ENCODE results near the gene GNL3L. TPM values are rescaled to one million over a fixed set of nuclear protein-coding genes. Genes with fewer than 3 reads are reported as not detected.
"Not testable (repeated sequence)": the region's sequence is repeated elsewhere in the genome, so short reads cannot be mapped to it uniquely, and the experiment has no call there.

GNL3L gene, protein sequence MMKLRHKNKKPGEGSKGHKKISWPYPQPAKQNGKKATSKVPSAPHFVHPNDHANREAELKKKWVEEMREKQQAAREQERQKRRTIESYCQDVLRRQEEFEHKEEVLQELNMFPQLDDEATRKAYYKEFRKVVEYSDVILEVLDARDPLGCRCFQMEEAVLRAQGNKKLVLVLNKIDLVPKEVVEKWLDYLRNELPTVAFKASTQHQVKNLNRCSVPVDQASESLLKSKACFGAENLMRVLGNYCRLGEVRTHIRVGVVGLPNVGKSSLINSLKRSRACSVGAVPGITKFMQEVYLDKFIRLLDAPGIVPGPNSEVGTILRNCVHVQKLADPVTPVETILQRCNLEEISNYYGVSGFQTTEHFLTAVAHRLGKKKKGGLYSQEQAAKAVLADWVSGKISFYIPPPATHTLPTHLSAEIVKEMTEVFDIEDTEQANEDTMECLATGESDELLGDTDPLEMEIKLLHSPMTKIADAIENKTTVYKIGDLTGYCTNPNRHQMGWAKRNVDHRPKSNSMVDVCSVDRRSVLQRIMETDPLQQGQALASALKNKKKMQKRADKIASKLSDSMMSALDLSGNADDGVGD
- 17.6 TPM for total RNA-seq

- DNase-seq: peak; percentile 88
Measured at GRCh38 chrX:54529552-54530356, at the start of gene GNL3L. Gene GNL3L (plus strand): TSS chrX:54530219. CDS start chrX:54532567, 2,348 bp downstream.

DNA sequence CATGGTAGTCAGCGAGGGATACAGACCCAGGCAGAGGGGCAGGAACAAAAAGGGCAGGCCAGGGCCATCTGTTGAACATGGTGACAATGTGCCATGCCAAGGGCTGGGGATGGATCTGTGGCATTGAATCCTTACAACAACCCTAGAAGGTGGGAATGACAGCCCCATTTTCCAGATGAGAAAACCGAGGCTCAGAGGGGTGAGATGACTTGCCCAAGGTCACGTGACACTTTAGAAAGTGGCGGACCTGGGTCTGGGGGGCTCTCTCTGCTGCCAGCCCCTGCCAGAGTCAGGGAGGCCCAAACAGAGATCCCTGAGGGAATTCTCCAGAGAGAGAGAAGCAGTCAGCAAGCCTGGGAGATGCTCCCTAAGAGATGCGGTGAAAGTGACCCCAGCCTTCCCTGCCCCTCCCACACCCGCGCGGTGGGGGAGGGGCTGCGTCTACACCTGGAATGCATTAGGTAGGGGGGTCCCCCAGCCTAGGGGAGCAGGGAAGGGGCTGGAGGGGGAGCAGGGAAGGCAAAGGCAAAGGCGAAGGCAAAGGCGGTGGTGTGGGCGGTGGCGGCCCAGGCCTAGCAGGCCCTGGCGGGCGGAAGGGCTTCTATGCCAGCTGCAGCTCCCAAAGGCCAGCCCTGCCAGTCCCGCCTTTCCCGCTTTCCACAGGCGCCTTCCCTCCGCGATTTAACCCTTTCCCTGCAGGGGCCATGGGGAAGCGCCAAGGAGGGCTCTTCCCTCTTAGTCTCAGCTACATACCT lies 47.0 kb upstream of the GNL3L start:
- no peak for DNase-seq

DNA sequence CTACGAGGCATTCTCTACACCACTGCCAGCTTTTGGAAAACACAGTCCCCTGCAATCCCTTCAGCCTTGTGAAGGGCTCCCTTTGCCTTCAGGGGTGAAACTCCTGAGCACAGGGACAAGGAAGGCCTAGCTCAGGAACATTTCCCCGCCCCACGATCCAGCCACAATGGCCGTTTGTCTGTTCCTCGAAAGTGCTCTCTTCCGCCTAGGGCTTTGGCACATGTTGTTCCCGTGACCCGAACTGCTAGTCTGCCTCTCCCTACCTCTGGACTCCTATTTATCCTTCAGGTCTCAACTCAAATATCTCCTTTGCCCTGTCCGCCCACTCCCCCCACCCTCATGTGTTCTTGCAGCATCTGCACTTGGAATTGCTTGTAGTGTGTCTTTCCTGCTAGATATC lies 46.1 kb upstream of the GNL3L start:
- DNase-seq: no peak

GRCh38 chrX:54484666-54485065 lies 45.4 kb upstream of the GNL3L start:
- DNase-seq: no peak

GRCh38 chrX:54489819-54490218 lies 40.2 kb upstream of the GNL3L start:
- DNase-seq: not testable (repeated sequence)

DNA sequence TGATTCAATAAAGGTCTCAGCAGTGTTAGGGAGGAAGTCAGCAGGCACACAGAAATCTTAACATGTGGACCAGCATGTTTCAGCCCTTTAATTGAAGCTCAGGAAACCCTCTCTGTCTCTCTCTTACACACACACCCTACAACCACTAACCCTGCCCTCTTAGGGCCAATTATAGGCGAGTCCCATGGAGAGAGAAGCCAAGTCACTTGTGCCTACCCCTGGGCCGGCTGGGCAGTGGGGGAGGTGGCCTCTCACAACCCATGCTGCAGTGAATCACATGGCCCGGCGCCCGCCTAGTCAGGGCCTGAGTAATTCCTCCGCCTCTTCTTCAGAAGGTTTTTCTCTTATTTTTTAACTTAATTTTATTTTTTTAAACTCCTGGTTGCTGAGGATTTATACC lies 37.7 kb upstream of the GNL3L start:
- no peak for DNase-seq

- DNase-seq: no peak
Measured at GRCh38 chrX:54494166-54494988, 35.6 kb upstream of the GNL3L start.

- DNase-seq: no peak
Measured at GRCh38 chrX:54494989-54495813, 34.8 kb upstream of the GNL3L start.

DNA sequence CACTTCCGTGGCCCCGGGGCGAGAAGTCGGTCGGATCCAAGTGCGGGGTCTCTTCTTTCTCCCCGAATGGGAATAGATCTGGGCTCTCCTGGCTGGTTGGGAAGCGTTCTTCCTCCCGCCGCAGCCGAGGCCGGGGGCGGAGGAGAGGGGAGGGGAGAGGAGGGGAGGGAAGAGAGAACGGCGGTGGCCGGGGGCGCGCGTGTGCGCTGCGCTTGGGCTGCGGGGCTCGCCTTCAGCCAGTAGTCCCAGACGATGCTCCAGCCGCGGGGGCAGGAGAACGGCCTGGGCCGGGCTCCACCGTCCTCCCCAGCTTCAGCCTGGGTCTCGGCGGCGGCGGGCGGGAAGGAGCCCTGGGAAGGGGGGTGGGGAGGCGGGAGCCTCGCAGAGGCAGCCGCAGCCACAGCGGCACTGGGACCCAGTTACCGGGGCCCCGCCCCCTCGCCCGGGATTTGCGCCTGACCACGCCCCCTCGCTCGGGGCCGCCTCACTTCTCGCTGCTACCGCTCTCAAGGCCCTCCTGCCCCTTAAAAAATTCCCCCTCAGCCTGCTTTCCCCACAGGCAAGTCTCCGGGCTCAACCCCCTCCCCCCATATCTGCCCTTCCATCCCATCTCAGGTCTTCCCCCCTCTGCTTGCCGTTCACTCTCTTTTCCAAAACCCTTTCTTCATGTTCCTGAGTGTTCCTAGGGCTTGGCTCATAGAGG lies 34.1 kb upstream of the GNL3L start, which contains the start of gene FGD1:
Gene FGD1 (minus strand): TSS at position 421 of the 703 bp plus-strand sequence. CDS start 802 bp downstream, outside the sequence.
- DNase-seq: peak; percentile 47

DNA sequence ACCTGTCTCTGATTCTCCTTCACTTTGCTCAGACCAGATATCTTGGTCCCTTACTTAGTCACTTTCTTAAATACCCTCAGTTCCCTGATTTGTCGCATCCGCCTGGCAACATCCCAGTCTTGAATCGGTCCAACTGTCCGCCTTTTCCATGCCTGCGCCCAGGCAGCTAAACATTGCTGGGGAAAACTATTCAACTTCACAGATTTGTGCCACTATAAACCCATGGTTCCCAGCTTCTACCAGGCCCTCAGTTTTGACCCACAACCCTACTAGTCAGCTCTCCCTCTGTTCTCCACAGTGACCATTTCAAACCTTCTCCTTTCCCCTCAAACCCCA lies 33.5 kb upstream of the GNL3L start:
- peak; percentile 18 for DNase-seq

DNA sequence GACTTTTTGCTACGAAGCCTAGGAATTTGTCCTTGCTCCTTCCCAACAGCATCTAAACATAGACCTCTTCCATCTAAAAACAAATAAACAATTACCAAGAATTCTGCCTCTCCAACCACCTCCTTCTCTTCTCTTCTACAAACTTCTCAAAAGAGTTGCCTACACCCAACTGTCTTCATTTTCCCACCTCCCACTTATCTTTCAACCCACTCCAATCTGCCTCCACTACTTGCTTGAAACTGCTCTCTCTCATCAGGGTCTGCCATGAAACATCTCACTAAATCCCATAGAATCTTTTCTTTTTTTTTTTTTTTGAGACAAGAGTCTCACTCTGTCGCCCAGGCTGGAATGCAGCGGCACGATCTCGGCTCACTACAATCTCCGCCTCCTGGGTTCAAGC lies 33.1 kb upstream of the GNL3L start:
- no peak for DNase-seq

- DNase-seq: no peak
Measured at GRCh38 chrX:54509400-54509799, 20.6 kb upstream of the GNL3L start.

DNA sequence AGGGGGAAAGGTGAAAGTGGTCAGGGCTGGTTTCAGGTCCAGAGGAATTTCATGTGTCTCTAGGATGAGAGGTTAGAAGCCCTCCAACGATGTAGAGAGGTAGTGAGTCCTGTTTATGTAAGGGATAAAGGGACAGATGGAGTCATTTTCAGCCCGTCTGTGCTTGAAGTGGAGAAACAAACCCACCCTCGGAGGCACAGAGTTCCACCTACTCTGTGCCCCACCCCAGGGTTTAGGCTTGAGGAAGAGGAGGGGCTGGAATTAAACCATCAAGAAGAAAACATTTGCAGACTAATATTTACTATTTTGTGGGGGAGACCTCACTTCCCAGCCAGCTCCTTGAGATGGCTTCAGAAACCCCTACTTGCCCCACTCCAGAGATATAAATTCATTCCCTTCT lies 868 bp upstream of the GNL3L start:
- DNase-seq: no peak

- DNase-seq: no peak
Measured at GRCh38 chrX:54530357-54530900, 410 bp downstream of the GNL3L start.

- no peak for DNase-seq
Measured at GRCh38 chrX:54534271-54534670, 4.3 kb downstream of the GNL3L start.

DNA sequence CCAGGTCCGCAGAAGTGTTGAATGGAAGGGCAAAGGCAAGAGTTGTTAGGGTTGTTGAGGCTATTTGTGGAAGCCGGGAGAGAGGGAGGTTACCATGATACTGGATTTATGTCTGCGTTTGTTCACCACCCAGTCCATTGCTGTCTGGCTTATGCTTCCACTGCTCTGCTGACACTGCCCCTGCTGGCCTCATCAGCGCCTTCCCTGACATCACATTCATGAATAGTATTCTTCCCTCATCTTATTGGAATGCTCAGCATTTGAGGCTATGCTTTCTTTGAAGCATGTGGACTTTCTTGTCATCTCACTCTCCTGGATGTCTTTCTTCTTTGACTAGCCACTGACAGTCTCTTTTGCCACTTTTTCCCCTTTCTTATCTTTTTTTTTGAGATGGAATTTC lies 10.3 kb downstream of the GNL3L start:
- DNase-seq: no peak

DNA sequence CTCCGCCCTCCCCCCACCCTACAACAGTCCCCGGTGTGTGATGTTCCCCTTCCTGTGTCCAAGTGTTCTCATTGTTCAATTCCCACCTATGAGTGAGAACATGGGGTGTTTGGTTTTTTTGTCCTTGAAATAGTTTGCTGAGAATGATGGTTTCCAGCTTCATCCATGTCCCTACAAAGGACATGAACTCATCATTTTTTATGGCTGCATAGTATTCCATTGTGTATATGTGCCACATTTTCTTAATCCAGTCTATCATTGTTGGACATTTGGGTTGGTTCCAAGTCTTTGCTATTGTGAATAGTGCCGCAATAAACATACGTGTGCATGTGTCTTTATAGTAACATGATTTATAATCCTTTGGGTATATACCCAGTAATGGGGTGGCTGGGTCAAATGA lies 12.2 kb downstream of the GNL3L start:
- DNase-seq: not testable (repeated sequence)

GRCh38 chrX:54550821-54551220 lies 20.8 kb downstream of the GNL3L start:
- no peak for DNase-seq

DNA sequence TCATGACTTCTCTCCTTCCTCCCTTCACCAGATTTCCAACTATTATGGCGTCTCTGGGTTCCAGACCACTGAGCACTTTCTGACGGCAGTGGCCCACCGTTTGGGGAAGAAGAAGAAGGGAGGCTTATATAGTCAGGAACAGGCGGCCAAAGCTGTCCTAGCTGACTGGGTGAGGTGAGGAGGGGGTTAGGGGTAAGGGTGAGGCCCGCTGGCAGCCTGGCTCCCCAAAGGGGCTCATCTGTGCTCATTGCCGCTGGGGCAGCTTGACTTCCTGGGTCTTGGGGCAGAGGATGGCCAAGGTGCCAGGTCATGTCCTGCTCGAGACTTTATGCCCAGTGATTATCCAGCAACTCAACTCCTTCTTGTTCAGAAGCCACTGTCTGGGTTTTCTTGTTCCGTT lies 21.8 kb downstream of the GNL3L start:
- DNase-seq: no peak

GRCh38 chrX:54555006-54555405 lies 25.0 kb downstream of the GNL3L start:
- not testable (repeated sequence) for DNase-seq

All from occipital lobe (tissue), 2 donors.